NCI-H2029 (cell line): ENCODE results near the gene HIRA.
"Not testable (repeated sequence)": the region's sequence is repeated elsewhere in the genome, so short reads cannot be mapped to it uniquely, and the experiment has no call there.

Source experiments
- DNase-seq: peaks from one replicate; lab custom pipeline; 2025; lab: John Stamatoyannopoulos, UW

Gene HIRA

GRCh38 chr22:19443544-19444211 is 12.1 kb upstream of the HIRA start:
- DNase-seq = no peak

- DNase-seq = no peak
These were observed 10.6 kb upstream of the HIRA start for GRCh38 chr22:19442166-19442565.

- DNase-seq = no peak
These were observed 9.1 kb upstream of the HIRA start for GRCh38 chr22:19440411-19441195.

- DNase-seq = no peak
These were observed 6.8 kb upstream of the HIRA start for GRCh38 chr22:19438298-19438697.

- not testable (repeated sequence) for DNase-seq
These were observed 5.1 kb upstream of the HIRA start for GRCh38 chr22:19436444-19437161.

GRCh38 chr22:19434829-19435580 is 3.5 kb upstream of the HIRA start:
- DNase-seq = no peak

- no peak for DNase-seq
These were observed 2.9 kb upstream of the HIRA start for GRCh38 chr22:19434401-19434800.

GRCh38 chr22:19432133-19432851 is 759 bp upstream of the HIRA start, which contains the start of gene MRPL40:
TSS of gene MRPL40 (plus strand) at chr22:19432545. CDS start at chr22:19432555, 10 bp downstream.
- peak; percentile 91 for DNase-seq

- DNase-seq = no peak
These were observed 517 bp downstream of the HIRA start for GRCh38 chr22:19430890-19431541.

GRCh38 chr22:19429950-19430889 is 1.3 kb downstream of the HIRA start:
- no peak for DNase-seq

- no peak for DNase-seq
These were observed 7.4 kb downstream of the HIRA start for GRCh38 chr22:19424186-19424500.

- DNase-seq = no peak
These were observed 8.9 kb downstream of the HIRA start for GRCh38 chr22:19422440-19423301.

GRCh38 chr22:19420321-19420720 is 11.2 kb downstream of the HIRA start:
- no peak for DNase-seq

GRCh38 chr22:19419464-19420178 is 11.9 kb downstream of the HIRA start:
- no peak for DNase-seq

- DNase-seq = no peak
These were observed 12.5 kb downstream of the HIRA start for GRCh38 chr22:19419086-19419463.

GRCh38 chr22:19412923-19413322 is 18.6 kb downstream of the HIRA start:
- DNase-seq = no peak

- no peak for DNase-seq
These were observed 19.1 kb downstream of the HIRA start for GRCh38 chr22:19412478-19412877.

- DNase-seq = no peak
These were observed 19.9 kb downstream of the HIRA start for GRCh38 chr22:19411690-19412045.
